Measurements from ENCODE around the gene AGAP9.
"Not testable (repeated sequence)": the region's sequence is repeated elsewhere in the genome, so short reads cannot be mapped to it uniquely, and the experiment has no call there.

Gene AGAP9

DNA sequence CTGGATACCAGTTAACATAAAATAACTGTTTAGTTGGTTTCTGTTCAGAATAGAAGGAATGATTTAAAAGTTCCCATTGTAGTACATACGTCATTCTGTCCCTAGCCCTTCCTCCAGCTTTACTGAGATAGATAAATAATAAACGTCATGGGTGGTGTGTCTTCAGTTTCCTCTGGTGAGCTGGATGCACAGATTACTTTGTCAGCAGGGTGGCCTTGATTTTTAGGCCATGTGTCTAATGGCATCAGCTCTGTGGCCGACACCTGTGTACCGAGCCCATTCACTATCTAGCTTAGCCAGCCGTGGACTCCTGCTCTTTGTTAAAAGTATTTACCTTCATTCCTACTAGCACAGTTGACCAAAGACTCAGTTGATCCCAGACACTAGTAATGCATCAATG is 34.7 kb upstream of the AGAP9 start:
- Histone ChIP-seq H3K4me2 (ENCODE audit: low read length) (peak overlapping the region; percentile 41), H3K27ac (ENCODE audit: low read length) (peak overlapping the region; percentile 35; the same call in 1 of the 2 replicates)
- not testable (repeated sequence) for H3K4me1 ChIP-seq (ENCODE audit: low read length); H3K27me3 ChIP-seq (ENCODE audit: low read depth, low read length); H4K20me1 ChIP-seq (ENCODE audit: insufficient read depth, low read length); H3K9ac ChIP-seq (ENCODE audit: low read length); H3K4me3 ChIP-seq (ENCODE audit: low read length); H3K36me3 ChIP-seq (replicated peaks; ENCODE audit: low read depth, low read length); H2AFZ ChIP-seq (ENCODE audit: low read depth, low read length); H3K9me3 ChIP-seq (ENCODE audit: insufficient read depth, low read length); H3K79me2 ChIP-seq (ENCODE audit: low read length)

GRCh38 chr10:47557616-47558015 is 34.2 kb upstream of the AGAP9 start:
- H3K4me2 ChIP-seq (ENCODE audit: low read length) = peak overlapping the region; percentile 41; the same call in 1 of the 2 replicates
- not testable (repeated sequence) for H4K20me1 ChIP-seq (ENCODE audit: insufficient read depth, low read length); H3K9me3 ChIP-seq (ENCODE audit: insufficient read depth, low read length); H3K27ac ChIP-seq (ENCODE audit: low read length); H3K36me3 ChIP-seq (replicated peaks; ENCODE audit: low read depth, low read length); H3K79me2 ChIP-seq (ENCODE audit: low read length); H2AFZ ChIP-seq (ENCODE audit: low read depth, low read length); H3K4me3 ChIP-seq (ENCODE audit: low read length); H3K4me1 ChIP-seq (ENCODE audit: low read length); H3K27me3 ChIP-seq (ENCODE audit: low read depth, low read length); H3K9ac ChIP-seq (ENCODE audit: low read length)

DNA sequence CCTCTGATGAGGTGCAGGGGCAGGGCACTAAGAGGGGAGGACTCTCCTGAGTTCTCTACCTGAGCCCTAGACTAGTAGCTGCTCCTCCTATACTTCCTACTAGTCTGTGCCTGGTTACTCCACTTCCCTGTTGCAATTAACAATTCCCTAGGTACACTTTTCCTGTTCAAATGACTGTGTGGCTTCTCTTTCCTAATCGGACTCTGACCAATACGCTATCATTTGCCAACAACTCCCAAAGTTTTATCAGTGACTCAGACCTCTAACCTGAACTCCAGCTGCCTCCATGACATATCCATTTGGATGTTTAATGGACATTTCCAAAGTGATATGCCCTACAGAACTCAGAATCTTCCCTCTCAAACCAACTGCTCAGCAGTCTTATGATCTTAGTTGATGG is 31.9 kb upstream of the AGAP9 start:
- H3K4me2 ChIP-seq (ENCODE audit: low read length); H3K4me1 ChIP-seq (ENCODE audit: low read length); H3K27ac ChIP-seq (ENCODE audit: low read length); H3K36me3 ChIP-seq (replicated peaks; ENCODE audit: low read depth, low read length); H4K20me1 ChIP-seq (ENCODE audit: insufficient read depth, low read length); H2AFZ ChIP-seq (ENCODE audit: low read depth, low read length); H3K27me3 ChIP-seq (ENCODE audit: low read depth, low read length); H3K9ac ChIP-seq (ENCODE audit: low read length); H3K9me3 ChIP-seq (ENCODE audit: insufficient read depth, low read length); H3K79me2 ChIP-seq (ENCODE audit: low read length); H3K4me3 ChIP-seq (ENCODE audit: low read length): not testable (repeated sequence)

- not testable (repeated sequence) for H3K27me3 ChIP-seq (ENCODE audit: low read depth, low read length); H2AFZ ChIP-seq (ENCODE audit: low read depth, low read length); H3K27ac ChIP-seq (ENCODE audit: low read length); H3K9ac ChIP-seq (ENCODE audit: low read length); H3K79me2 ChIP-seq (ENCODE audit: low read length); H3K4me2 ChIP-seq (ENCODE audit: low read length); H3K4me1 ChIP-seq (ENCODE audit: low read length); H4K20me1 ChIP-seq (ENCODE audit: insufficient read depth, low read length); H3K9me3 ChIP-seq (ENCODE audit: insufficient read depth, low read length); H3K36me3 ChIP-seq (replicated peaks; ENCODE audit: low read depth, low read length); H3K4me3 ChIP-seq (ENCODE audit: low read length)
These were observed 31.1 kb upstream of the AGAP9 start for GRCh38 chr10:47554552-47554951.

DNA sequence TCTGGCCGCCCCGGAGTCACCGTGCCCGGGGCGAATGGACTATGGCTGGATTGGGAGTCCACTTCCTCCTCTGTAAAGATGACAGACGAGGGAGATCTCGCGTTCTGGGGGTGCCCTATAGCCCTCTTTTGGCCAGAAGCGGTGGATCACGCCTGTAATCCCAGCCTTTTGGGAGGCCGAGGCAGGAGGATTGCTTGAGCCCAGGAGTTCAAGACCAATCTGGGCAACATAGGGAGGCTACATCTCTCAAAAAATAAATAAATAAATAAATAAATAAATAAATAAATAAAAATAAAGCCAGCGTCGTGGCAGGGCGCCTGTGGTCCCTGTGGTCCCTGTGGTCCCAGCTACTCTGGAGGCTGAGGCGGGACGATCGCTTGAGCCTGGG is 30.4 kb upstream of the AGAP9 start:
- not testable (repeated sequence) for H4K20me1 ChIP-seq (ENCODE audit: insufficient read depth, low read length); H2AFZ ChIP-seq (ENCODE audit: low read depth, low read length)

GRCh38 chr10:47553214-47553859 is 29.9 kb upstream of the AGAP9 start:
- not testable (repeated sequence) for H3K36me3 ChIP-seq (replicated peaks; ENCODE audit: low read depth, low read length); H3K27me3 ChIP-seq (ENCODE audit: low read depth, low read length); H3K79me2 ChIP-seq (ENCODE audit: low read length); H3K9me3 ChIP-seq (ENCODE audit: insufficient read depth, low read length); H4K20me1 ChIP-seq (ENCODE audit: insufficient read depth, low read length); H2AFZ ChIP-seq (ENCODE audit: low read depth, low read length); H3K4me1 ChIP-seq (ENCODE audit: low read length)
- peak overlapping the region; percentile 84 for H3K4me3 ChIP-seq (ENCODE audit: low read length)
- H3K4me2 ChIP-seq (ENCODE audit: low read length) = peak overlapping the region; percentile 32
- H3K9ac ChIP-seq (ENCODE audit: low read length) = peak overlapping the region; percentile 69
- H3K27ac ChIP-seq (ENCODE audit: low read length) = peak overlapping the region; percentile 34; the same call in 1 of the 2 replicates

More for the DNA sequence above, 30.4 kb upstream of the AGAP9 start:
- not testable (repeated sequence) for H3K4me1 ChIP-seq (ENCODE audit: low read length); H3K9me3 ChIP-seq (ENCODE audit: insufficient read depth, low read length); H3K79me2 ChIP-seq (ENCODE audit: low read length); H3K36me3 ChIP-seq (replicated peaks; ENCODE audit: low read depth, low read length); H3K27me3 ChIP-seq (ENCODE audit: low read depth, low read length); H3K27ac ChIP-seq (ENCODE audit: low read length)
- Histone ChIP-seq H3K4me2 (ENCODE audit: low read length) (peak overlapping the region; percentile 32; the same call in 1 of the 2 replicates), H3K4me3 (ENCODE audit: low read length) (peak overlapping the region; percentile 84; the same call in 1 of the 2 replicates), H3K9ac (ENCODE audit: low read length) (peak overlapping the region; percentile 69)

DNA sequence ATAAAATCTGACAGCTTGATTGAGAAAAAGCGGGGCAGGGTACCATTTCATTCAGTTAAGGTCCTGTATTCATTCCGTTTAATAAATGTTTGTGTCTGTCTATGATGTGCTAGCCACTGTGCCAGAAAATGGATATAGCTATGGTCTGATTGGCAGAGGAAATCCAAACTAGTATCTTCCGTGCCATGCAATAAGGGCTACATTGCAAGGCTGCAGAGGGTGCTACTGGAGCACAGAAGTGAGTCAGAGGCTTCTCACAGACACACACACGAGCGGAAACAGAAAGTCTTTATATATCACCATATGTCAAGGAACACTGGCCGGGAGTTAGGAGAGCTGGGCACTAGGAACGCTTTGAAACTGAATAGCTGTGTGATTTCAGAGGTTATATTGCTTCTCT is 29.3 kb upstream of the AGAP9 start:
- H3K4me2 ChIP-seq (ENCODE audit: low read length) = peak overlapping the region; percentile 28; the same call in 1 of the 2 replicates
- H4K20me1 ChIP-seq (ENCODE audit: insufficient read depth, low read length) = not testable (repeated sequence)

GRCh38 chr10:47547286-47547685 is 23.8 kb upstream of the AGAP9 start:
- not testable (repeated sequence) for H4K20me1 ChIP-seq (ENCODE audit: insufficient read depth, low read length); H3K4me1 ChIP-seq (ENCODE audit: low read length); H3K27me3 ChIP-seq (ENCODE audit: low read depth, low read length); H3K27ac ChIP-seq (ENCODE audit: low read length); H3K36me3 ChIP-seq (replicated peaks; ENCODE audit: low read depth, low read length); H3K4me2 ChIP-seq (ENCODE audit: low read length); H2AFZ ChIP-seq (ENCODE audit: low read depth, low read length); H3K4me3 ChIP-seq (ENCODE audit: low read length); H3K79me2 ChIP-seq (ENCODE audit: low read length); H3K9me3 ChIP-seq (ENCODE audit: insufficient read depth, low read length); H3K9ac ChIP-seq (ENCODE audit: low read length)

More for the DNA sequence above, 29.3 kb upstream of the AGAP9 start:
- not testable (repeated sequence) for H3K9me3 ChIP-seq (ENCODE audit: insufficient read depth, low read length); H3K27ac ChIP-seq (ENCODE audit: low read length); H3K27me3 ChIP-seq (ENCODE audit: low read depth, low read length); H3K4me1 ChIP-seq (ENCODE audit: low read length); H3K36me3 ChIP-seq (replicated peaks; ENCODE audit: low read depth, low read length); H3K79me2 ChIP-seq (ENCODE audit: low read length); H2AFZ ChIP-seq (ENCODE audit: low read depth, low read length)
- H3K9ac ChIP-seq (ENCODE audit: low read length) = peak overlapping the region; percentile 69; the same call in 1 of the 2 replicates
- H3K4me3 ChIP-seq (ENCODE audit: low read length) = peak overlapping the region; percentile 84
- TF ChIP-seq, protein P1, sequence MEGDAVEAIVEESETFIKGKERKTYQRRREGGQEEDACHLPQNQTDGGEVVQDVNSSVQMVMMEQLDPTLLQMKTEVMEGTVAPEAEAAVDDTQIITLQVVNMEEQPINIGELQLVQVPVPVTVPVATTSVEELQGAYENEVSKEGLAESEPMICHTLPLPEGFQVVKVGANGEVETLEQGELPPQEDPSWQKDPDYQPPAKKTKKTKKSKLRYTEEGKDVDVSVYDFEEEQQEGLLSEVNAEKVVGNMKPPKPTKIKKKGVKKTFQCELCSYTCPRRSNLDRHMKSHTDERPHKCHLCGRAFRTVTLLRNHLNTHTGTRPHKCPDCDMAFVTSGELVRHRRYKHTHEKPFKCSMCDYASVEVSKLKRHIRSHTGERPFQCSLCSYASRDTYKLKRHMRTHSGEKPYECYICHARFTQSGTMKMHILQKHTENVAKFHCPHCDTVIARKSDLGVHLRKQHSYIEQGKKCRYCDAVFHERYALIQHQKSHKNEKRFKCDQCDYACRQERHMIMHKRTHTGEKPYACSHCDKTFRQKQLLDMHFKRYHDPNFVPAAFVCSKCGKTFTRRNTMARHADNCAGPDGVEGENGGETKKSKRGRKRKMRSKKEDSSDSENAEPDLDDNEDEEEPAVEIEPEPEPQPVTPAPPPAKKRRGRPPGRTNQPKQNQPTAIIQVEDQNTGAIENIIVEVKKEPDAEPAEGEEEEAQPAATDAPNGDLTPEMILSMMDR (IDR thresholded peaks at IDR 0.05; ENCODE audit: low read depth, low read length) = peak; percentile 29

- H3K79me2 ChIP-seq (ENCODE audit: low read length); H3K4me3 ChIP-seq (ENCODE audit: low read length); H3K9ac ChIP-seq (ENCODE audit: low read length); H3K27ac ChIP-seq (ENCODE audit: low read length); H3K4me2 ChIP-seq (ENCODE audit: low read length); H2AFZ ChIP-seq (ENCODE audit: low read depth, low read length); H3K9me3 ChIP-seq (ENCODE audit: insufficient read depth, low read length); H3K4me1 ChIP-seq (ENCODE audit: low read length); H4K20me1 ChIP-seq (ENCODE audit: insufficient read depth, low read length); H3K36me3 ChIP-seq (replicated peaks; ENCODE audit: low read depth, low read length); H3K27me3 ChIP-seq (ENCODE audit: low read depth, low read length): not testable (repeated sequence)
These were observed 13.0 kb upstream of the AGAP9 start for GRCh38 chr10:47536430-47536829.

All from OCI-LY3 (cell line).